Liver (tissue), 9 donors: ENCODE results near the gene NKX3-2. TPM values are rescaled to one million over a fixed set of nuclear protein-coding genes. Genes with fewer than 3 reads are reported as not detected.

Experiments used
- DNase-seq: peaks from one replicate; pipeline ENCODE4 v3.0.0-alpha.2; 2017; ENCODE audit warnings: low spot score
- H3K27ac ChIP-seq, 2 donors: one replicate each; pipeline ENCODE4 v1.7.0; 2013; ENCODE audit warnings: inconsistent platforms in 2 of 2, low read length in 2 of 2, control low read depth in 1 of 2, low read depth in 1 of 2, mild to moderate bottlenecking in 1 of 2
- H3K27me3 ChIP-seq, 4 donors: one replicate each; pipeline versions ENCODE4 v1.6.1 to v1.7.0; 2013; ENCODE audit warnings: low read length in 3 of 4, inconsistent platforms in 1 of 4, mild to moderate bottlenecking in 1 of 4, moderate library complexity in 1 of 4; ENCODE audit not compliant: control insufficient read depth in 4 of 4, insufficient read depth in 4 of 4
- H3K36me3 ChIP-seq, 4 donors: one replicate each; pipeline versions ENCODE4 v1.6.1 to v1.7.0; 2013; ENCODE audit warnings: low read length in 3 of 4, mild to moderate bottlenecking in 3 of 4, low read depth in 1 of 4, moderate library complexity in 1 of 4; ENCODE audit not compliant: control insufficient read depth in 4 of 4, insufficient read depth in 3 of 4
- H3K4me1 ChIP-seq, 4 donors: one replicate each; pipeline versions ENCODE4 v1.6.1 to v1.7.0; 2013; ENCODE audit warnings: low read length in 3 of 4, mild to moderate bottlenecking in 3 of 4, moderate library complexity in 1 of 4; ENCODE audit not compliant: control insufficient read depth in 4 of 4, insufficient read depth in 4 of 4
- H3K4me3 ChIP-seq, 3 donors: one replicate each; pipeline versions ENCODE4 v1.6.1 to v1.7.0; 2013; ENCODE audit warnings: low read length in 3 of 3, control low read depth in 1 of 3, low read depth in 1 of 3, mild to moderate bottlenecking in 1 of 3
- H3K9ac ChIP-seq, 2 donors: one replicate each; pipeline ENCODE4 v1.7.0; 2013; ENCODE audit warnings: low read length in 2 of 2, mild to moderate bottlenecking in 2 of 2, moderate library complexity in 2 of 2, control low read depth in 1 of 2, low read depth in 1 of 2
- H3K9me3 ChIP-seq, 4 donors: one replicate each; pipeline versions ENCODE4 v1.6.1 to v1.7.0; 2013; ENCODE audit warnings: low read length in 3 of 4; ENCODE audit not compliant: control insufficient read depth in 4 of 4
- ATF3 ChIP-seq: IDR thresholded peaks from 2 replicates; pipeline ENCODE4 v1.6.1; 2016; ENCODE audit warnings: antibody characterized with exemption
- CTCF ChIP-seq: fragments of 150-350 bp; IDR thresholded peaks from 2 replicates; pipeline ENCODE4 v1.5.1; 2017; ENCODE audit warnings: improper control_type of control experiment, low read depth, low read length; ENCODE audit not compliant: missing input control
- FOXA1 ChIP-seq: IDR thresholded peaks from 2 replicates; pipeline ENCODE4 v1.6.1; 2016; ENCODE audit warnings: antibody characterized with exemption
- FOXA2 ChIP-seq: IDR thresholded peaks from 2 replicates; pipeline ENCODE4 v1.6.1; 2016; ENCODE audit warnings: antibody characterized with exemption
- GABPA ChIP-seq, 2 donors: IDR thresholded peaks in 1 of 2; conservative IDR thresholded peaks in 1 of 2; 2 replicates each; pipeline ENCODE4 v1.6.1; 2016; ENCODE audit warnings: antibody characterized with exemption in 2 of 2, mild to moderate bottlenecking in 1 of 2, moderate library complexity in 1 of 2
- HNF4A ChIP-seq, 2 donors: conservative IDR thresholded peaks; 2 replicates each; pipeline ENCODE4 v1.6.1; 2016; ENCODE audit warnings: antibody characterized with exemption in 2 of 2, mild to moderate bottlenecking in 2 of 2
- JUND ChIP-seq, 2 donors: IDR thresholded peaks; 2 replicates each; pipeline ENCODE4 v1.6.1; 2016; ENCODE audit warnings: antibody characterized with exemption in 2 of 2
- MAX ChIP-seq: IDR thresholded peaks from 2 replicates; pipeline ENCODE4 v1.6.1; 2016; ENCODE audit warnings: antibody characterized with exemption
- NR2F2 ChIP-seq: IDR thresholded peaks from 2 replicates; pipeline ENCODE4 v1.6.1; 2016; ENCODE audit warnings: antibody characterized with exemption
- RAD21 ChIP-seq, 2 donors: IDR thresholded peaks; 2 replicates each; pipeline ENCODE4 v1.6.1; 2016; ENCODE audit warnings: antibody characterized with exemption in 2 of 2, mild to moderate bottlenecking in 2 of 2
- REST ChIP-seq: IDR thresholded peaks from 2 replicates; pipeline ENCODE4 v1.6.1; 2016; ENCODE audit warnings: antibody characterized with exemption, mild to moderate bottlenecking
- RXRA ChIP-seq, 2 donors: IDR thresholded peaks; 2 replicates each; pipeline ENCODE4 v1.6.1; 2017 to 2018; ENCODE audit warnings: antibody characterized with exemption in 2 of 2, mild to moderate bottlenecking in 1 of 2
- TAF1 ChIP-seq: conservative IDR thresholded peaks from 2 replicates; pipeline ENCODE4 v1.6.1; 2016; ENCODE audit warnings: antibody characterized with exemption, mild to moderate bottlenecking
- YY1 ChIP-seq: IDR thresholded peaks from 2 replicates; pipeline ENCODE4 v1.6.1; 2016; ENCODE audit warnings: antibody characterized with exemption, mild to moderate bottlenecking
- ZBTB33 ChIP-seq: IDR thresholded peaks from 2 replicates; pipeline ENCODE4 v1.6.1; 2016; ENCODE audit warnings: antibody characterized with exemption
- whole genome bisulfite sequencing: extraction: QIAGEN DNeasy Blood & Tissue Kit; methylation state at CpG from one replicate; pipeline ENCODE4 v1.1.7; 2013; 5-methylcytosine and 5-hydroxymethylcytosine counted together
- polyA plus RNA-seq, 2 donors: library from polyadenylated mRNA; stranded (reverse) in 1 of 2; unstranded in 1 of 2; fragments of 200-250 nt in 1 of 2; fragments of >200 nt in 1 of 2; fragmentation: Nextera tagmentation in 1 of 2; extraction: Ambion mirVana in 1 of 2; gene quantifications; one replicate each; pipeline versions ENCODE4 v1.2.1 to v1.2.3, GENCODE V29; 2013 to 2015
- total RNA-seq, 2 donors: library from RNA; depleted of rRNA; stranded (reverse); fragments of >200 nt; gene quantifications; one replicate each; pipeline ENCODE4 v1.2.3, GENCODE V29; 2014
- donor health status: healthy.
- donor health status: healthy.
- donor health status: healthy.
- donor health status: healthy.
- donor health status: healthy.

NKX3-2 gene
- total and polyA plus RNA-seq, 4 donors: not detected

GRCh38 chr4:13539047-13539618, 5.2 kb downstream of the NKX3-2 start:
- DNase-seq: no peak
- H3K36me3 ChIP-seq: no peaks in the 10 kb centered on the region
- TF ChIP-seq TAF1: no peak
- TF ChIP-seq MAX: no peak
- no peak for TF ChIP-seq FOXA1
- no peak for TF ChIP-seq YY1
- TF ChIP-seq GABPA (IDR thresholded peaks at IDR 0.05 in 1 of 2, conservative IDR thresholded peaks at IDR 0.05 in 1 of 2): no peak
- no peak for TF ChIP-seq FOXA2
- TF ChIP-seq JUND (IDR thresholded peaks at IDR 0.05): no peak
- TF ChIP-seq REST: no peak
- TF ChIP-seq HNF4A (conservative IDR thresholded peaks at IDR 0.05): no peak
- no peak for TF ChIP-seq ATF3
- TF ChIP-seq RAD21 (IDR thresholded peaks at IDR 0.05): no peak
- no peak for TF ChIP-seq NR2F2
- TF ChIP-seq CTCF: no peak
- TF ChIP-seq ZBTB33: no peak
- no peak for TF ChIP-seq RXRA (IDR thresholded peaks at IDR 0.05)
- H3K27me3 ChIP-seq: peaks cover 8 to 32% (median 22%) of the 10 kb centered on the region in 4 donors
- H3K9ac ChIP-seq: no peak overlapping the region
- WGBS: 9% methylated on average over 23 of the region's 23 CpGs
- peaks cover 17 to 56% (median 25%) of the 10 kb centered on the region in 4 donors for H3K4me1 ChIP-seq
- peak overlapping the region in 1 of 3 donors; percentile 13 for H3K4me3 ChIP-seq
- peaks cover 0 to 6% (median 0%) of the 10 kb centered on the region in 4 donors for H3K9me3 ChIP-seq
- H3K27ac ChIP-seq: no peak overlapping the region
